Testis (tissue), 3 donors: ENCODE results near the gene PHF19. TPM values are rescaled to one million over a fixed set of nuclear protein-coding genes. Genes with fewer than 3 reads are reported as not detected.

Experiments
- DNase-seq: peaks from one replicate; pipeline ENCODE4 v3.0.0-alpha.2; 2019
- H3K27ac ChIP-seq, 2 donors: fragments of 200-600 bp; sonication (generic); one replicate each; pipeline ENCODE4 v1.5.1; 2019
- H3K27me3 ChIP-seq: fragments of 200-600 bp; sonication (generic); one replicate; pipeline ENCODE4 v1.5.1; 2019
- H3K36me3 ChIP-seq: fragments of 200-600 bp; sonication (generic); one replicate; pipeline ENCODE4 v1.5.1; 2017; ENCODE audit warnings: low read depth; ENCODE audit errors: missing control alignments
- H3K4me1 ChIP-seq: fragments of 200-600 bp; sonication (generic); one replicate; pipeline ENCODE4 v1.5.1; 2019
- H3K4me3 ChIP-seq, 2 donors: fragments of 200-600 bp; sonication (generic); one replicate each; pipeline ENCODE4 v1.5.1; 2017 to 2019
- H3K9me3 ChIP-seq: fragments of 200-600 bp; sonication (generic); one replicate; pipeline ENCODE4 v1.5.1; 2017
- POLR2A ChIP-seq: fragments of 450-650 bp; IDR thresholded peaks from one replicate; pipeline ENCODE4 v1.6.1; 2017; ENCODE audit warnings: antibody characterized with exemption, mild to moderate bottlenecking, moderate library complexity
- WGBS, 2 donors: methylation state at CpG; one replicate each; pipeline ENCODE4 v1.1.5; 2018; 5-methylcytosine and 5-hydroxymethylcytosine counted together
- intact Hi-C: fragments of 100-400 bp; cut with DNase I; formaldehyde crosslinking; loops from one replicate; pipeline ENCODE4 v1.15.1; 2023; ENCODE audit warnings: low total_unique reads
- polyA plus RNA-seq: library from polyadenylated mRNA; stranded (reverse); fragments of 350-450 nt; fragmentation: Illumina TruSeq; extraction: RNeasy Lipid Tissue Mini Kit (QIAGEN cat#74804); gene quantifications from one replicate; pipeline ENCODE4 v1.2.3, GENCODE V29; 2014; ENCODE audit warnings: low read depth, low replicate concordance; ENCODE audit not compliant: insufficient read depth
- total RNA-seq, 2 donors: library from RNA; depleted of rRNA; stranded (reverse); fragments of >200 nt; gene quantifications; one replicate each; pipeline ENCODE4 v1.2.3, GENCODE V29; 2016
- TF ChIP-seq, protein P1 (sequence below), 3 experiments: fragments of 450-650 bp in 2 of 3; fragments of 200-600 bp in 1 of 3; sonication (generic) in 1 of 3; IDR thresholded peaks; one replicate each; pipeline ENCODE4 v1.5.1; 2016 to 2019; ENCODE audit warnings: antibody characterized with exemption in 3 of 3, mild to moderate bottlenecking in 2 of 3, moderate library complexity in 1 of 3

The PHF19 gene
- total and polyA plus RNA-seq, 3 donors from 2014 or later = 28.5 to 41.7 (median 40.3) TPM

- no peak for TF ChIP-seq POLR2A
- TF ChIP-seq, protein P1, sequence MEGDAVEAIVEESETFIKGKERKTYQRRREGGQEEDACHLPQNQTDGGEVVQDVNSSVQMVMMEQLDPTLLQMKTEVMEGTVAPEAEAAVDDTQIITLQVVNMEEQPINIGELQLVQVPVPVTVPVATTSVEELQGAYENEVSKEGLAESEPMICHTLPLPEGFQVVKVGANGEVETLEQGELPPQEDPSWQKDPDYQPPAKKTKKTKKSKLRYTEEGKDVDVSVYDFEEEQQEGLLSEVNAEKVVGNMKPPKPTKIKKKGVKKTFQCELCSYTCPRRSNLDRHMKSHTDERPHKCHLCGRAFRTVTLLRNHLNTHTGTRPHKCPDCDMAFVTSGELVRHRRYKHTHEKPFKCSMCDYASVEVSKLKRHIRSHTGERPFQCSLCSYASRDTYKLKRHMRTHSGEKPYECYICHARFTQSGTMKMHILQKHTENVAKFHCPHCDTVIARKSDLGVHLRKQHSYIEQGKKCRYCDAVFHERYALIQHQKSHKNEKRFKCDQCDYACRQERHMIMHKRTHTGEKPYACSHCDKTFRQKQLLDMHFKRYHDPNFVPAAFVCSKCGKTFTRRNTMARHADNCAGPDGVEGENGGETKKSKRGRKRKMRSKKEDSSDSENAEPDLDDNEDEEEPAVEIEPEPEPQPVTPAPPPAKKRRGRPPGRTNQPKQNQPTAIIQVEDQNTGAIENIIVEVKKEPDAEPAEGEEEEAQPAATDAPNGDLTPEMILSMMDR (IDR thresholded peaks at IDR 0.05) = no peak
- Histone ChIP-seq H3K27me3 (no peaks in the 10 kb centered on the region), H3K27ac (peak overlapping the region; percentile 72 to 86), H3K4me3 (no peak overlapping the region), H3K4me1 (peaks cover 31% of the 10 kb centered on the region), H3K9me3 (no peaks in the 10 kb centered on the region), H3K36me3 (no peaks in the 10 kb centered on the region)
- DNase-seq = no peak
- WGBS, 2 donors = 76 to 87% methylated on average over 6 of the region's 6 CpGs
- intact Hi-C loops = no loop called here
Observed at GRCh38 chr9:120919843-120920805, 43.1 kb upstream of the PHF19 start.

DNA sequence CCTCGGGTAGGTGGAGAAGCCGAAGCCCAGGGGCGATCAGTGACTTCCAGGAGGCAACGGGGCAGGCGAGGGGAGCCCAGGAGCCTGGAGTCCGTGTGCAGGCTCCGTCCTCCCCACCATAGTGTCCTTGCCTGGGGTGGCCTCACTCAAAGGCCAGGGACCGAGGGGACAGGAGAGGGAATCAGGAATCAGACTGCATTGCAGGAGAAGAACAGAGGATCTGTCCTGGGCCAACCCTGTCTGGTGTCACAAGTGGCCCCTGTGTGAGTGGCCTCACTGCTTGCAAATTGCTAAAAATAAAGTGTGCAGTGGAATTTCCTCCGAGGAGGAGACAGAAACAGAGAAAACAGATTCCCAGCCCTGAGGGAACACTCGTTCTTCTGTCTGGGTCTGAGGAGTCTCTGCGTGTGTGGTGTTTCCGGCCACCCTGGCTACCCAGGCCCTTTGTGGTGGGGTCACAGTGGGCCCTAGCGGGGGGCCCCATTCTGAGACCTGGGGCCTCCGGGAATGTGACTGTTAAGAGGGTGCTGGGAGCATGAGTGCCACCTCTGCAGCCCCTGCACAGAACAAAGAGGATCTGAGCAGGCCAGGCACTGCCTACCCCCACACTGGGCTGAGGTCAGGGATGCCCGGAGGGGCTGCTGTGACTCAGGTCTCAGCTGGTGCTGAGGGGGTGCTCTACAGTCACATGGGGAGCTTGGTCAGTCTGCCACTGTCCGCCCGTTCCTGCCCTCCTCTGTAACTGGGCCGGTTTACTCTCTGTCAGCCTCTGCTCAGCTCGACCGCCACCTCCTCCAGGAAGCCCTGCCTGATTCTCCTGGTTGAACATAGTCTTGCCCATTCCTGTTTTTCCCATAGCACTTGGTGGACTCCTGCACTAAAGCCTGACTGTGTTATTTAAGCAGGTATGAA, 42.2 kb upstream of the PHF19 start:
- intact Hi-C loops = no loop called here
- peak; percentile 43 for DNase-seq

GRCh38 chr9:120917929-120918762, 41.2 kb upstream of the PHF19 start:
- Histone ChIP-seq H3K9me3 (no peaks in the 10 kb centered on the region), H3K36me3 (no peaks in the 10 kb centered on the region), H3K27me3 (no peaks in the 10 kb centered on the region), H3K27ac (peak overlapping the region; percentile 84 to 86), H3K4me3 (no peak overlapping the region), H3K4me1 (peaks cover 31% of the 10 kb centered on the region)
- no peak for DNase-seq
- 85 to 90% methylated on average over 4 of the region's 4 CpGs for WGBS, 2 donors
- intact Hi-C loops = no loop called here
- TF ChIP-seq, protein P1 (IDR thresholded peaks at IDR 0.05) = no peak
- TF ChIP-seq POLR2A = no peak

More for the DNA sequence above, 42.2 kb upstream of the PHF19 start:
- Histone ChIP-seq H3K27me3 (no peaks in the 10 kb centered on the region), H3K4me3 (no peak overlapping the region), H3K9me3 (no peaks in the 10 kb centered on the region), H3K4me1 (peaks cover 31% of the 10 kb centered on the region), H3K36me3 (no peaks in the 10 kb centered on the region), H3K27ac (peak overlapping the region; percentile 84 to 86)
- TF ChIP-seq, protein P1 (IDR thresholded peaks at IDR 0.05) = no peak
- no peak for TF ChIP-seq POLR2A
- 57 to 59% methylated on average over 14 to 20 of the region's 20 CpGs for WGBS, 2 donors
